ENCODE data around the gene DOCK1. TPM values are rescaled to one million over a fixed set of nuclear protein-coding genes. Genes with fewer than 3 reads are reported as not detected.
A peak's percentile ranks its signal among the peaks of the same experiment; 100 is the strongest.

The DOCK1 gene
- total RNA-seq, 3 donors from 2014 or later: 0.11 to 0.15 (median 0.14) TPM

GRCh38 chr10:127242914-127243313 lies 337.7 kb downstream of the DOCK1 start:
- no peaks in the 10 kb centered on the region for H3K36me3 Mint-ChIP-seq (ENCODE audit: insufficient read depth)
- H3K4me3 Mint-ChIP-seq: no peak overlapping the region
- ATAC-seq (no peak), DNase-seq (no peak)
- H3K4me1 Mint-ChIP-seq (ENCODE audit: low read depth): no peaks in the 10 kb centered on the region
- no peaks in the 10 kb centered on the region for H3K9me3 Mint-ChIP-seq
- no peaks in the 10 kb centered on the region for H3K27me3 Mint-ChIP-seq (ENCODE audit: low read depth)

GRCh38 chr10:127243490-127244272 lies 338.5 kb downstream of the DOCK1 start:
- no peaks in the 10 kb centered on the region for H3K27me3 Mint-ChIP-seq (ENCODE audit: low read depth)
- H3K4me3 Mint-ChIP-seq: no peak overlapping the region
- H3K4me1 Mint-ChIP-seq (ENCODE audit: low read depth): no peaks in the 10 kb centered on the region
- DNase-seq (no peak), ATAC-seq (no peak)
- no peaks in the 10 kb centered on the region for H3K9me3 Mint-ChIP-seq
- no peaks in the 10 kb centered on the region for H3K36me3 Mint-ChIP-seq (ENCODE audit: insufficient read depth)

- DNase-seq (no peak), ATAC-seq (no peak)
- no peaks in the 10 kb centered on the region for H3K36me3 Mint-ChIP-seq (ENCODE audit: insufficient read depth)
- no peak overlapping the region for H3K4me3 Mint-ChIP-seq
- no peaks in the 10 kb centered on the region for H3K27me3 Mint-ChIP-seq (ENCODE audit: low read depth)
- no peaks in the 10 kb centered on the region for H3K9me3 Mint-ChIP-seq
- no peaks in the 10 kb centered on the region for H3K4me1 Mint-ChIP-seq (ENCODE audit: low read depth)
Observed at GRCh38 chr10:127245456-127245855, 340.2 kb downstream of the DOCK1 start.

GRCh38 chr10:127250031-127250430 lies 344.8 kb downstream of the DOCK1 start:
- H3K4me1 Mint-ChIP-seq (ENCODE audit: low read depth): peaks cover 11% of the 10 kb centered on the region
- H3K27me3 Mint-ChIP-seq (ENCODE audit: low read depth): peaks cover 3% of the 10 kb centered on the region
- DNase-seq (no peak), ATAC-seq (no peak)
- H3K9me3 Mint-ChIP-seq: no peaks in the 10 kb centered on the region
- H3K4me3 Mint-ChIP-seq: no peak overlapping the region
- H3K36me3 Mint-ChIP-seq (ENCODE audit: insufficient read depth): no peaks in the 10 kb centered on the region

GRCh38 chr10:127252818-127253217 lies 347.6 kb downstream of the DOCK1 start:
- Mint-ChIP-seq H3K36me3 (ENCODE audit: insufficient read depth) (no peaks in the 10 kb centered on the region), H3K4me1 (ENCODE audit: low read depth) (peaks cover 11% of the 10 kb centered on the region), H3K4me3 (no peak overlapping the region), H3K9me3 (no peaks in the 10 kb centered on the region), H3K27me3 (ENCODE audit: low read depth) (peaks cover 7% of the 10 kb centered on the region)
- ATAC-seq: no peak
- no peak for DNase-seq

GRCh38 chr10:127254276-127254675 lies 349.0 kb downstream of the DOCK1 start:
- DNase-seq (no peak), ATAC-seq (no peak)
- H3K4me1 Mint-ChIP-seq (ENCODE audit: low read depth): peaks cover 11% of the 10 kb centered on the region
- H3K36me3 Mint-ChIP-seq (ENCODE audit: insufficient read depth): no peaks in the 10 kb centered on the region
- peak overlapping the region; percentile 9 for H3K4me3 Mint-ChIP-seq
- H3K27me3 Mint-ChIP-seq (ENCODE audit: low read depth): peaks cover 7% of the 10 kb centered on the region
- no peaks in the 10 kb centered on the region for H3K9me3 Mint-ChIP-seq

- H3K4me1 Mint-ChIP-seq (ENCODE audit: low read depth): peaks cover 11% of the 10 kb centered on the region
- no peak for ATAC-seq
- no peaks in the 10 kb centered on the region for H3K9me3 Mint-ChIP-seq
- peaks cover 7% of the 10 kb centered on the region for H3K27me3 Mint-ChIP-seq (ENCODE audit: low read depth)
- H3K4me3 Mint-ChIP-seq: no peak overlapping the region
- H3K36me3 Mint-ChIP-seq (ENCODE audit: insufficient read depth): no peaks in the 10 kb centered on the region
- DNase-seq: no peak
Observed at GRCh38 chr10:127257395-127257794, 352.2 kb downstream of the DOCK1 start.

GRCh38 chr10:127259347-127259746 lies 354.1 kb downstream of the DOCK1 start:
- Mint-ChIP-seq H3K4me1 (ENCODE audit: low read depth) (peaks cover 5% of the 10 kb centered on the region), H3K4me3 (no peak overlapping the region), H3K36me3 (ENCODE audit: insufficient read depth) (no peaks in the 10 kb centered on the region), H3K9me3 (no peaks in the 10 kb centered on the region), H3K27me3 (ENCODE audit: low read depth) (peaks cover 4% of the 10 kb centered on the region)
- no peak for ATAC-seq
- no peak for DNase-seq

GRCh38 chr10:127262606-127263005 lies 357.4 kb downstream of the DOCK1 start:
- H3K4me3 Mint-ChIP-seq: no peak overlapping the region
- H3K9me3 Mint-ChIP-seq: no peaks in the 10 kb centered on the region
- DNase-seq (no peak), ATAC-seq (no peak)
- H3K27me3 Mint-ChIP-seq (ENCODE audit: low read depth): peaks cover under 1% of the 10 kb centered on the region
- H3K36me3 Mint-ChIP-seq (ENCODE audit: insufficient read depth): no peaks in the 10 kb centered on the region
- no peaks in the 10 kb centered on the region for H3K4me1 Mint-ChIP-seq (ENCODE audit: low read depth)

GRCh38 chr10:127265288-127265687 lies 360.1 kb downstream of the DOCK1 start:
- H3K27me3 Mint-ChIP-seq (ENCODE audit: low read depth): peaks cover 4% of the 10 kb centered on the region
- no peaks in the 10 kb centered on the region for H3K4me1 Mint-ChIP-seq (ENCODE audit: low read depth)
- ATAC-seq: no peak
- no peaks in the 10 kb centered on the region for H3K9me3 Mint-ChIP-seq
- DNase-seq: no peak
- H3K36me3 Mint-ChIP-seq (ENCODE audit: insufficient read depth): no peaks in the 10 kb centered on the region
- H3K4me3 Mint-ChIP-seq: no peak overlapping the region

- H3K4me3 Mint-ChIP-seq: no peak overlapping the region
- no peak for ATAC-seq
- H3K36me3 Mint-ChIP-seq (ENCODE audit: insufficient read depth): no peaks in the 10 kb centered on the region
- H3K4me1 Mint-ChIP-seq (ENCODE audit: low read depth): no peaks in the 10 kb centered on the region
- H3K9me3 Mint-ChIP-seq: no peaks in the 10 kb centered on the region
- DNase-seq: no peak
- H3K27me3 Mint-ChIP-seq (ENCODE audit: low read depth): peaks cover 4% of the 10 kb centered on the region
Observed at GRCh38 chr10:127266431-127266830, 361.2 kb downstream of the DOCK1 start.

- DNase-seq (no peak), ATAC-seq (no peak)
- Mint-ChIP-seq H3K27me3 (ENCODE audit: low read depth) (peaks cover 4% of the 10 kb centered on the region), H3K36me3 (ENCODE audit: insufficient read depth) (no peaks in the 10 kb centered on the region), H3K4me1 (ENCODE audit: low read depth) (no peaks in the 10 kb centered on the region), H3K4me3 (no peak overlapping the region), H3K9me3 (no peaks in the 10 kb centered on the region)
Observed at GRCh38 chr10:127267442-127267841, 362.2 kb downstream of the DOCK1 start.

GRCh38 chr10:127272076-127272475 lies 366.8 kb downstream of the DOCK1 start:
- H3K27me3 Mint-ChIP-seq (ENCODE audit: low read depth): peaks cover 5% of the 10 kb centered on the region
- H3K4me1 Mint-ChIP-seq (ENCODE audit: low read depth): no peaks in the 10 kb centered on the region
- H3K4me3 Mint-ChIP-seq: no peak overlapping the region
- ATAC-seq: no peak
- no peaks in the 10 kb centered on the region for H3K36me3 Mint-ChIP-seq (ENCODE audit: insufficient read depth)
- no peaks in the 10 kb centered on the region for H3K9me3 Mint-ChIP-seq
- no peak for DNase-seq

- Mint-ChIP-seq H3K36me3 (ENCODE audit: insufficient read depth) (no peaks in the 10 kb centered on the region), H3K4me1 (ENCODE audit: low read depth) (no peaks in the 10 kb centered on the region), H3K4me3 (no peak overlapping the region), H3K27me3 (ENCODE audit: low read depth) (peaks cover 2% of the 10 kb centered on the region), H3K9me3 (no peaks in the 10 kb centered on the region)
- ATAC-seq (no peak), DNase-seq (no peak)
Observed at GRCh38 chr10:127275272-127275671, 370.0 kb downstream of the DOCK1 start.

- ATAC-seq: no peak
- H3K4me3 Mint-ChIP-seq: no peak overlapping the region
Observed at GRCh38 chr10:127275793-127276450, 370.7 kb downstream of the DOCK1 start.

More at GRCh38 chr10:127275793-127276450, 370.7 kb downstream of the DOCK1 start:
- Mint-ChIP-seq H3K4me1 (ENCODE audit: low read depth) (no peaks in the 10 kb centered on the region), H3K27me3 (ENCODE audit: low read depth) (peaks cover 2% of the 10 kb centered on the region), H3K9me3 (no peaks in the 10 kb centered on the region), H3K36me3 (ENCODE audit: insufficient read depth) (no peaks in the 10 kb centered on the region)
- no peak for DNase-seq

Data from activated T-cell treated with anti-CD3 and anti-CD28 coated beads, Interleukin-2, amount 50 U/mL, for 4 hours (primary cell).